IPS-20b (cell line): ENCODE data around the gene CLMN.

Source experiments
- H3K27ac ChIP-seq: one replicate; pipeline ENCODE4 v1.5.1; 2013; ENCODE audit warnings: low read length
- H3K27me3 ChIP-seq: 2 replicates; pipeline ENCODE4 v1.6.1; 2013; ENCODE audit warnings: mild to moderate bottlenecking, low read length, inconsistent platforms; ENCODE audit not compliant: insufficient read depth
- H3K36me3 ChIP-seq: 2 replicates; pipeline ENCODE4 v1.6.1; 2013; ENCODE audit warnings: low read depth, mild to moderate bottlenecking, inconsistent platforms, low read length, moderate library complexity; ENCODE audit not compliant: insufficient read depth
- H3K4me1 ChIP-seq: 2 replicates; pipeline ENCODE4 v1.6.1; 2013; ENCODE audit warnings: mild to moderate bottlenecking, control low read depth, inconsistent platforms, low read length, moderate library complexity; ENCODE audit not compliant: insufficient read depth
- H3K4me3 ChIP-seq: 2 replicates; pipeline ENCODE4 v1.5.1; 2013; ENCODE audit warnings: mild to moderate bottlenecking, low read length, inconsistent platforms
- H3K9ac ChIP-seq: 2 replicates; pipeline ENCODE4 v1.6.1; 2013; ENCODE audit warnings: low read depth, mild to moderate bottlenecking, inconsistent platforms, low read length, moderate library complexity
- H3K9me3 ChIP-seq: 2 replicates; pipeline ENCODE4 v1.6.1; 2013; ENCODE audit warnings: mild to moderate bottlenecking, low read depth, low read length, inconsistent platforms; ENCODE audit not compliant: insufficient read depth

Gene CLMN

GRCh38 chr14:95228240-95228639 is 91.5 kb downstream of the CLMN start:
- no peak overlapping the region for H3K4me3 ChIP-seq

DNA sequence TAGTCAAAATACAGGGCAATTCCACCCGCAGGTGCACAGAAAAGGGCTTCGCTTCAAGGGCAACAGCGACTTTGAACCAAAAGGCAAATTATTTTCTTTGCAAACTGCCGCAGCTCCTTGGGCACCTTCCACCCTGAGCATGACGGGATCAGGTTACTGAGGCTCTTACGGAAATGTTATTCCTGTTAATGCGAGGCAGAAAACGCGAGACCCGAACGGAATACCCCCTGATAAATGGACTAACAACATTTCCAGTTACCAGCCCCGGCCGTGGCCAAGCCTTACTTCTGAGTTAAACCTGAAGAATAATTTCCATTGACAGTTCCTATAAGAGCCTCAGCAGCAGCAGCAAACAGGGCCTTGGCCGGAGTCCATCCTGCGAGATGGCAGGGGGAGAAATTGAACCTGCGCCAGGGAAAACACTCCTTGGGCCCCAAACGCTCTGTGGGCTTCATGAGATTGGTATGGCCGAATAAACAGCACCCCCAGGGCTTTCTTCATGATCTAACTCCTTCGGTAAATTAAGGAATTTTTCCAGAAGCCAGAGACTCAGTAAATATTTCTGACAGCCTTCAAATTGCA is 92.3 kb downstream of the CLMN start:
- Histone ChIP-seq H3K4me3 (no peak overlapping the region), H3K9me3 (no peaks in the 10 kb centered on the region), H3K36me3 (no peaks in the 10 kb centered on the region), H3K27me3 (peaks cover under 1% of the 10 kb centered on the region; the same call in 1 of the 2 replicates), H3K9ac (no peak overlapping the region), H3K27ac (no peak overlapping the region), H3K4me1 (peaks cover 5% of the 10 kb centered on the region)

More at GRCh38 chr14:95228240-95228639, 91.5 kb downstream of the CLMN start:
- no peak overlapping the region for H3K9ac ChIP-seq
- no peaks in the 10 kb centered on the region for H3K27me3 ChIP-seq
- H3K27ac ChIP-seq: no peak overlapping the region
- no peaks in the 10 kb centered on the region for H3K9me3 ChIP-seq
- peaks cover 4% of the 10 kb centered on the region; the same call in 1 of the 2 replicates for H3K4me1 ChIP-seq
- no peaks in the 10 kb centered on the region for H3K36me3 ChIP-seq

- Histone ChIP-seq H3K27ac (no peak overlapping the region), H3K27me3 (peaks cover 6% of the 10 kb centered on the region; the same call in 1 of the 2 replicates), H3K4me1 (peaks cover 6% of the 10 kb centered on the region), H3K9ac (no peak overlapping the region), H3K9me3 (no peaks in the 10 kb centered on the region), H3K36me3 (no peaks in the 10 kb centered on the region), H3K4me3 (no peak overlapping the region)
Measured at GRCh38 chr14:95226801-95227200, 92.9 kb downstream of the CLMN start.

DNA sequence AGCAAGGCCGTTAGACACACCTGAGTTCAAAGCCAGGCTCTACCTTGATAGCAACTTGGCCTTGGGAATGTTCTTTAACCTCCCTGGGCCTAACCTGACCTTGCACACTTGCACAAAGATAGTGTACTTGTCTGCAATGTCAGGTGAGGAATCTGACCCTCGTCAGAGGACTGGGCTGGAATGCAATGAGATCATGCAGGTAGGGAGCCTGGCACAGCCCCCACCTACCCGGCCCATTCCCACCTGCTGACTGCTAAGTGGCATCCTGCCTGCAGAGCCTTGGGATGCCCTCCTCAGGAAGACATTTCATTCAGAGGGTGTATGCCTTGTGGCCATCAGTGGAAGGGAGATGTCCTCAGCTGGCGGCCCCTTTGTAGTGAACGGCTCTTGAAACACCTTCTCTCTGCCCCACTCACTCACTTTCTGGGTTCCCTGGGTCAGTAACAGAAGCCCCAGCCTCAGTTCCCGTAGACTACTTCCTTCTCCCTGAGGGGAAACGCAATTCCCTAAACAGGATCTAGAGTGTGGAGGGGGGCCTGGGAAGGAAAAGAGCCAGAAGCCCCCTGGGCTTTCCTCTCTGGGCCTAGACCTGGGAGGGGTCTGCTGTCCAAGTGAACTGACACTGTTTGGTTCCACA is 94.3 kb downstream of the CLMN start:
- H3K9ac ChIP-seq: no peak overlapping the region
- H3K27me3 ChIP-seq: peaks cover 15% of the 10 kb centered on the region; the same call in 1 of the 2 replicates
- no peak overlapping the region for H3K27ac ChIP-seq
- H3K4me1 ChIP-seq: peaks cover 18% of the 10 kb centered on the region
- no peaks in the 10 kb centered on the region for H3K9me3 ChIP-seq
- no peaks in the 10 kb centered on the region for H3K36me3 ChIP-seq
- no peak overlapping the region for H3K4me3 ChIP-seq

GRCh38 chr14:95222870-95223398 is 96.8 kb downstream of the CLMN start:
- peaks cover 26% of the 10 kb centered on the region for H3K4me1 ChIP-seq
- no peaks in the 10 kb centered on the region for H3K36me3 ChIP-seq
- no peak overlapping the region for H3K9ac ChIP-seq
- H3K27me3 ChIP-seq: peaks cover 24% of the 10 kb centered on the region; the same call in 1 of the 2 replicates
- no peak overlapping the region for H3K4me3 ChIP-seq
- no peak overlapping the region for H3K27ac ChIP-seq
- no peaks in the 10 kb centered on the region for H3K9me3 ChIP-seq

- Histone ChIP-seq H3K27ac (no peak overlapping the region), H3K27me3 (peaks cover 31% of the 10 kb centered on the region; the same call in 1 of the 2 replicates), H3K4me1 (peaks cover 31% of the 10 kb centered on the region), H3K36me3 (no peaks in the 10 kb centered on the region), H3K9ac (no peak overlapping the region), H3K9me3 (no peaks in the 10 kb centered on the region), H3K4me3 (no peak overlapping the region)
Measured at GRCh38 chr14:95222151-95222631, 97.5 kb downstream of the CLMN start.

DNA sequence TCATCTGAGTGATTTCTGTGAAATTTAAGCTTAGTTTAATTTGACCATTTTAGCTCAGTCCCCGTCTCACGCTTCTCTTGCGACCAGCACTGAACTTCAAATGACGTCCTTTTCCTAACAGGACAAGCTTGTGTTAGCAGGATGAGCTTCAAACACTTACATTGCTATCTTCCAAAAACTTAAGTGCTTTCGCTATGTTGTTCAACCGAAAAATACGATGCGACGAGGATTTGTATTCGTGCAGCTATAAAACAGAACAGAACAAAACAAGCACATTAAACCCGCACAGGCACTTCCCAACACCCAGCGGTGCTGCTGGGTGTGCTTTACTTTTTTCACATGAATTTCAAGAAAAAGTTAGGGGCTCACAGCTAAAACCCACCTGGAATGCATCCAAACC is 98.2 kb downstream of the CLMN start:
- Histone ChIP-seq H3K9ac (no peak overlapping the region), H3K4me1 (peaks cover 32% of the 10 kb centered on the region), H3K27ac (no peak overlapping the region), H3K36me3 (no peaks in the 10 kb centered on the region), H3K9me3 (no peaks in the 10 kb centered on the region), H3K27me3 (peaks cover 38% of the 10 kb centered on the region; the same call in 1 of the 2 replicates), H3K4me3 (no peak overlapping the region)

- Histone ChIP-seq H3K27ac (no peak overlapping the region), H3K9me3 (no peaks in the 10 kb centered on the region)
Measured at GRCh38 chr14:95220663-95221231, 99.0 kb downstream of the CLMN start.

GRCh38 chr14:95218472-95219193 is 101.1 kb downstream of the CLMN start:
- H3K27me3 ChIP-seq: peaks cover 42% of the 10 kb centered on the region; the same call in 1 of the 2 replicates
- H3K4me1 ChIP-seq: peaks cover 28% of the 10 kb centered on the region
- H3K4me3 ChIP-seq: no peak overlapping the region
- H3K9ac ChIP-seq: no peak overlapping the region
- H3K36me3 ChIP-seq: no peaks in the 10 kb centered on the region
- H3K27ac ChIP-seq: no peak overlapping the region
- H3K9me3 ChIP-seq: no peaks in the 10 kb centered on the region

More at GRCh38 chr14:95220663-95221231, 99.0 kb downstream of the CLMN start:
- H3K9ac ChIP-seq: no peak overlapping the region
- peaks cover 42% of the 10 kb centered on the region; the same call in 1 of the 2 replicates for H3K27me3 ChIP-seq
- no peaks in the 10 kb centered on the region for H3K36me3 ChIP-seq
- H3K4me1 ChIP-seq: peaks cover 32% of the 10 kb centered on the region
- no peak overlapping the region for H3K4me3 ChIP-seq

- Histone ChIP-seq H3K9ac (no peak overlapping the region), H3K36me3 (no peaks in the 10 kb centered on the region), H3K4me3 (no peak overlapping the region), H3K27ac (no peak overlapping the region), H3K27me3 (peaks cover 42% of the 10 kb centered on the region; the same call in 1 of the 2 replicates), H3K4me1 (peaks cover 28% of the 10 kb centered on the region), H3K9me3 (no peaks in the 10 kb centered on the region)
Measured at GRCh38 chr14:95218006-95218405, 101.7 kb downstream of the CLMN start.

GRCh38 chr14:95217391-95217900 is 102.3 kb downstream of the CLMN start:
- Histone ChIP-seq H3K9me3 (no peaks in the 10 kb centered on the region), H3K27ac (no peak overlapping the region), H3K9ac (no peak overlapping the region), H3K4me1 (peaks cover 28% of the 10 kb centered on the region), H3K36me3 (no peaks in the 10 kb centered on the region), H3K4me3 (no peak overlapping the region), H3K27me3 (peaks cover 42% of the 10 kb centered on the region; the same call in 1 of the 2 replicates)
